HG03354 (cell line): ENCODE measurements around the gene AP2A2.
"Not testable (repeated sequence)": the region's sequence is repeated elsewhere in the genome, so short reads cannot be mapped to it uniquely, and the experiment has no call there.

Source experiments
- ATAC-seq: cut with Tn5 transposase; IDR thresholded peaks from one replicate; pipeline ENCODE4 v1.9.1; 2021; ENCODE audit warnings: mild to moderate bottlenecking; ENCODE audit not compliant: unreplicated experiment, poor library complexity, severe bottlenecking

The AP2A2 gene

DNA sequence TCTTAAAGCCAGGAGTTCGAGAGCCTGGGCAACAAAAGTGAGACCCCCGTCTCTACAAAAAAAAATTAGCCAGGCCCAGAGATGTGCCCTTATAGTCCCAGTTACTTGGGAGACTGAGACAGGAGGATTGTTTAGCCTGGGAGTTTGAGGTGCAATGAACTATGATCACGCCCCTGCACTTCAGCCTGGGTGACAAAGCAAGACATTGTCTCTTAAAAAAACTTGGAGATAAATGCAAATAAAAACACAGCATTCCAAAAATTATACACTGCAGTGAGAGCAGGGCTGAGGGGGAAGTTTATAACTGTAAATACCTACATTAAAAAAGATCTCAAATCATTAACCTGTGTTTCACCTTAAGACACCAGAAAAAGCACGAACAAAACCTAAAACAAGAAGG lies 22.1 kb downstream of the AP2A2 start:
- no peak for ATAC-seq

DNA sequence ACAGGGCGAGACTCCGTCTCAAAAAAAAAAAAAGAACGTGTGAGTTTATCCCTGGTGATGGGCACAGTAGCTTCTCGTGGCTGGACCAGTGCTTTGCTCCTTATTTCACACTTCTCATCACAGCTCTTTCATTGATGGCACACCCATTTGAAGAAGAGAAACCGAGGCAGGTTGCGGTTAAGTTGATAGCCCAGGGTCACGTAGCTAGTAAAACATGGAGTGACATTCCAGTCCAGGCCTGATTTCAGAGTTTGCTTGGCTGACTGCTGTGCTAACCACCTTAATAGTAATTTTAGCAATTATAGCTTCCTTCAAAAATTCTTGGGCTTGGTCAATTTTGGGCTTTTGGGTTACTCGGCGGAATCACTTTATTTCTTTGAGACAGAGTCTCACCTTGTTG lies 25.8 kb downstream of the AP2A2 start:
- ATAC-seq = no peak

DNA sequence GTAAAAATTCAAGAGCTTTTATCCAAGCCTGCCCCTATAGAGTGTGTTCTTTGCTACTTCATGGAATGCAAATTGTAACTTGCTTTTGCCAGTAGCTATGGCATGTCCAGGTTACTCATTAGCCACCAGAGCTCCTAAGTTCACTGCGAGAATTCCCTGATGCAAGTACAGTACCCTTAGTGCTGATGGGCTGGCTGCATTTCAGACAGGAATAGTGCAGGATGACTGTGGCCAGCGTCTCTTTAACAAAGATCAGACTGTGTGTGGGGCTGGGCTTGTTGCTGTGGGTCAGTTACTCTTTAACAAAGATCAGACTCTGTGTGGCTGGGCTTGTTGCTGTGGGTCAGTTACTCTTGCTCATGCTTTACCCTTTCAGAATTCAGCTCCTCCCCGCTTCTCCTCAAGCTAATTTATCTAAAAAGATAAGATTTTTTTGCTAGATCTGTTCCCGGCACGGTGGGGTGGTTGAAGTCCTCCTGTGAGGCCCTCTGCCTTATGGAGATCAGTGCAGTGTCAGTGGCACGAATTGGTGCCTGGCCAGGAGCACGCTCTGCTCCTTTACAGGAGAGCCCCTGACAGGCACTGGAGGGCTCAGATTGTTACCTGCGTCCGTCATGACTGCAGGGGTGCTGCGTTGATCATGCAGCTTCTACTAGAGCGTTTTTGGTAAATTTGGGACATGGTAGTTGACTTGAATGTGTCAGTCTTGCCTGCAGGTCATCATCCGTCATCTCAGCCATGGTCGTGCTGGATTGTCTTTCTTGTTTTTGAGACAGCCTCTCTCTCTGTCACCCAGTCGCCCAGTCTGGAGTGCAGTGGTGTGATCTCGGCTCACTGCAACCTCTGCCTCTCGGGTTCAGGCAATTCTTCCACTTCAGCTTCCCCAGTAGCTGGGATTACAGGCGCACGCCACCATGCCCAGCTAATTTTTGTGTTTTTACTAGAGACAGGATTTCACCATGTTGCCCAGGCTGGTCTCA lies 27.0 kb downstream of the AP2A2 start:
- ATAC-seq = no peak

DNA sequence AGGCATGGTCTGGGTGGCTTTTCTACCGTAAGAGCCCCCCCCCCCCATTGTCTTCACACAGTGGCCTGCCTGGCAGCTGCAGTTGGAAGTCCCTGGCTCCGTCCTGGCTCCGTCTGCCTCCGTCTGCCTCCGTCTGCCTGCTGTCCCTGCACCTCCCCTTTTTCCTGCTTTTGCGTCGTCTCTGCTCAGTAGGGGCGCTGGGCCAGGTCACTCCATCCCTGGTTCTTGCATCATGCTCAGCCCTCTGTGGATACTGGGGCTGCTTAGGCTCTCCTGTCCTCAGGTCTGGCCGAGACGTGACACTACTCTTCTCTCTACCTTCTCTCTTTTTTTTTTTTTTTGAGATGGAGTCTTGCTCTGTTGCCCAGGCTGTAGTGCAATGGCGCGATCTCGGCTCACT lies 27.8 kb downstream of the AP2A2 start:
- ATAC-seq = no peak

DNA sequence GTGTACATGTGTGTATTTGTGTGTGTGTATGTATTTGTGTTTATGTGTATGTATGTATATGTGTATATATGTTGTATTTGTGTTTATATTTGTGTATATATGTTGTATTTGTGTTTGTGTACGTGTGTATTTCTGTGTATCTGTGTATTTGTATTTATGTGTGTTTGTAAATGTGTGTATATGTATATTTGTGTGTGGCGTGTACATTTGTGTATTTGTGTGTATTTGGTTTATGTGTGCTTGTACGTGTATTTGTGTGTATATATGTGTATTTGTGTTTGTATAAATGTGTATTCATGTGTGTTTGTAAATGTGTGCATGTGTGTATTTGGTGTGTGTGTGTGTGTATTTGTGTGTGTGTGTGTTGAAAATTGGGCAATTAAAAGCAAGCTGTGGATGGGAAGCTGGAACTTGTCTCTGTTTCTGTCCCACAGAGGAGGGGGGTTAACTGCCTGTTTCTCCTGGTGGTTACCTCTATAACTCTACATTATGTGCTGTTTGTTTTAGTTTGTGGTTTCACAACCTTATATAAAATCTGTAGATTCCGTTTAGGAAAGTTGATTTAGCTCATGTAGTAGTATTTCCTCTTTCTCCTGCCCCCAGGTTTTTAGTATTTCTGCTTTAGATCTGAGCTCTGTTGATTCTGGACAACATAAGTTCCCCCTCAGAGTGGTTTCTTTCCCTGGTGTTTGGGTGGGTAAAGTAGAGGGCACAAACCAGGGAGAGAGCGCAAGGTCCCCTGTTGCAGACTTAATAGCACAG lies 28.9 kb downstream of the AP2A2 start:
- no peak for ATAC-seq

DNA sequence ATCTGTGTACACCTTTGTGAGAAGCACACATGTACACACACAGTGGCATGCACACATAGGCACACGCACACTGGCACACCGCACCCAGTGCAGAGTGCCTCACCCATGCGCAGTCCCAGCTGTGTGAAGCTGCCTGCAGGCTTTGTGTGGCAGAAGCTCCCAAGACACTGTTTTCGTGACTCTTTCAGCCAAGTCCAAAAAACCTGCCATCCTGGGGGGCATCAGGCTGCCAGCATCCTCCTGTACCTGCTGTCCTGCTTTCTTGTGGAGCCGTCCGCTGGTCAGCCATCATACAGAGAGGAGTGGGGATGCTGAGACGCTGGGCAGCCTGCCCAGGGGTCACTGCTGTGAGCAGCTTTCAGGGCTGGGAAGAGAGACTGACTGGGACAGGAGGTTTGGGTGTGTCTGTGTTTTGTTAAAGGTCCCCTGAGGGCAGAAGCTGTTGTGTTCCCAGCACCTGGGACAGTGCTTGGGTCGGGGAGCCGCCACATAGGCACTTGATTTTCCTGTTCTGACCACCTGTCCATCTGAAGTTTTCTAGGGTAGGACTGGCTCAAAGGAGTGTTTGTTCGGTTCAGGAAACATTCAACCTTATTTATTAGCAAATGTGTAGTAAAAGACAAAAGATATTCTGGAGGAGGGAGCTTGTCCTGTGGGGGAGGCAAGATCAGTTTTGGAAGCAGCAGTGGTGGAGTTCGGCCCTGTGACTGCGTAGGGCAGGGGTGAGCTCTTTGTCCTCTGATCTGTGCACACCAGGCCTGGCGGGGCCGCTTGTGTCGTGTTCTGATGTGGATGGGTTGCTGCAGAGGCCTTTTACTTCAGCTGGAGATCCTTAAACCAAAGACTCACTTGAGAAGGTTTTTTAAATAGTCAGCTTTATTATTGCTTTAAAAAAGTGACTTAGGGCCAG lies 29.7 kb downstream of the AP2A2 start:
- no peak for ATAC-seq

DNA sequence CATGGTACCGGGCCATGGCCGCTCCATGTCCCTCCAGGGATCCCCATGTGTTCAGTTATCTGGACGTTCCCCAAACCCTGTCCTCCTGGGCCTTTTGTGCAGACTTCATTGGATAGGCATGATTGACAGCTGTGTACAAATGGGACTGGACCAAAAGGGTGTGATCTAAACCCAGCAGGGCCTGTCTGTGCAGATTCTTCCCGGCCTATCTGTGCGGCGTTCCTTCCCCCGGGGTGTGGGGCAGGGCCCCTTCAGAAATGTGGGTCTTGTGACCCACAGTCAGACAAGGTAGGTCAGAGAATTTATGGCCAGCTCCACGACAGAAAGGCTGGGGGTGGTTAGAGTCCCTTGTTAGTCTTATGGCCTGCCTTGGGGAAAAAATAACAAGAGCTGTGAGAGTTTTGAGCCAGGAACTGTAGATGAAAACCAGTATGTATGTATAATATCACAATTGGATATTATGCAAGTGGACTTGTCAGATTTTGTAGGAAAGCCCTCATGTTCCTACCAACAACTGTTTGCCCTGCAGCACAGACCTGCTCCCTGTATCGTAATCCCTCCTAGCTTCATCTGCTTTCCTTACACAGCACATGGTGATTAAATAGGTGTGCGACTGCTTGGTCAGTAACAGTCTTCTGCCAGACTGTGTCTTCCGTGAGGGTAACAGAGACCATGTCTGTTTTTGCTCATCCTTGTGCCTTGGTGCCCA lies 31.7 kb downstream of the AP2A2 start:
- ATAC-seq = no peak

DNA sequence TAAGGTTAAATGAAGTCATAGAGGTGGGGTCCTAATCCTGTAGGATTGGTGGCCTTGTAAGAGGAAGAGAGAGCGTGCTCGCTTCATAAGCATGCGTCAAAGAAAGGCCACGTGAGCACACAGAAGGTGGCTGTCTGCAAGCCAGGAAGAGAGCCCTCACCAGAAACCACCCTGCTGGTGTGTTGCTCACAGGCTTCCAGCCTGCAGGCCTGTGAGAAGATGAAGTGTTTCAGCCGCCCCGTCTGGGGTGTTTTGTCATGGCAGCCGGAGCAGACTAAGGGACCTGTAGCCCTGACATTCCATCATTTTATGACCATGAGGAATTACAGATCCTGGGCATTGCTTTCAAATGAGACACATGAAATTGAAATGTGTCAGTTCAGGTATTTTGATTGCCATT lies 32.4 kb downstream of the AP2A2 start:
- ATAC-seq = no peak

DNA sequence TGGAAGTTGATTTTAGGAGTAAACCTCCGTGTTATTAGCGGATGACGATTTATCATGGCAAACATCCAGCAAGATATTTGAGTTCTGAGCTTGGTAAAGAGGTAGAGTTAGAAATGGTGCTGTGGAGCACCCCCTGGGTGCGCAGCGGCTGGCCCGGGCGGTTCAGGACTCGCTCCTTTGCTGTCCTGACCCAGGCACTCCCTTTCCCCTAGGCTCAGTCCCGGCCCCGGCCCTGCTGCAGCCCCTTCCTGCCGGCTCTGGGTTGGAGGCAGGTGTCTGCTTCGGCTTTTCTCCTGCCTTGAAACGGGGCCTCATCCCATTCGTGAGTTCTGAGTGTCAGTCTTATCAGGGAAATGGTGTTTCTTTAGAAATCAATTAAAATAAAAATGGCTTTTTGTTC lies 33.4 kb downstream of the AP2A2 start:
- no peak for ATAC-seq

DNA sequence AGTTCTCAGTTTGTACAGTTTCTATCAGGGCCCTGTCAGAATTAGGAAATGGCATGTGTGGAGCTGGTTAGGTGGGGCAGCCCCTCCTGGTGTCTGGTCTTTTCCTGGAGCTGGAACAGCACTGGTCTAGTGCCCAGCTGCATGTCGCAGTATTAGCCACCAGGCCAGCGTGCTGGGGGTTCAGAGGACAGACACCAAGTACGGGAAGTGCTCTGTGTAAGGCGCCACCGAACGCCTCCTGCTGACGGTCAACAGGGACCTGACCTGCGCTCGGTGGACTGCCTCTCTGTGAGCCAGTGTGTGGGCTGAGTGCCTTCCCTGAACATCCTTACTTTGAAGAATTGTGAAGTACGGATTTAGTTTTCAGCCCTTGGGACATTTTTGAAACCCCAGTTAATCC lies 33.9 kb downstream of the AP2A2 start:
- no peak for ATAC-seq

DNA sequence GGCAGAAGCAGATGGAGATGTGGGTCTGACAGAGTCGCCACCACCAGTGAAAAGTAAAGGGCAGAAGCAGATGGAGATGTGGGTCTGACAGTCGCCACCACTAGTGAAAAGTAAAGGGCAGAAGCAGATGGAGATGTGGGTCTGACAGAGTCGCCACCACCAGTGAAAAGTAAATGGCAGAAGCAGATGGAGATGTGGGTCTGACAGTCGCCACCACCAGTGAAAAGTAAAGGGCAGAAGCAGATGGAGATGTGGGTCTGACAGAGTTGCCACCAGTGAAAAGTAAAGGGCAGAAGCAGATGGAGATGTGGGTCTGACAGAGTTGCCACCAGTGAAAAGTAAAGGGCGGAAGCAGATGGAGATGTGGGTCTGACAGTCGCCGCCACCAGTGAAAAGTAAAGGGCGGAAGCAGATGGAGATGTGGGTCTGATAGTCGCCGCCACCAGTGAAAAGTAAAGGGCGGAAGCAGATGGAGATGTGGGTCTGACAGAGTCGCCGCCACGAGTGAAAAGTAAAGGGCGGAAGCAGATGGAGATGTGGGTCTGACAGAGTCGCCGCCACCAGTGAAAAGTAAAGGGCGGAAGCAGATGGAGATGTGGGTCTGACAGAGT lies 35.7 kb downstream of the AP2A2 start:
- ATAC-seq = not testable (repeated sequence)

DNA sequence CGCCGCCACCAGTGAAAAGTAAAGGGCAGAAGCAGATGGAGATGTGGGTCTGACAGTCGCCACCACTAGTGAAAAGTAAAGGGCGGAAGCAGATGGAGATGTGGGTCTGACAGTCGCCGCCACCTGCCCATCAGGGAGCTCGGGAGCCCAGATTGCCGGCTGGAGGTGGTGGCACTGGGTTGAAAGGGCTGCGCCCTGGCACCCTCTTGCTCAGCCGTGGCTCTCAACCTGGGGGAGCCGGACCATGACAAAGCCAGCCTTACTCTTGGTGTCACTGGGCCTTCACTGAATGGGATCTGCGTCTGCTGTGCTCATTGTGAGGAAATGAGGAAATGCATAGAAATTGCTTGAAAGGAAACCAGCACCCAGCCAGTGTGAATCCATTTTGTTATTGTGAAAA lies 36.3 kb downstream of the AP2A2 start:
- no peak for ATAC-seq

DNA sequence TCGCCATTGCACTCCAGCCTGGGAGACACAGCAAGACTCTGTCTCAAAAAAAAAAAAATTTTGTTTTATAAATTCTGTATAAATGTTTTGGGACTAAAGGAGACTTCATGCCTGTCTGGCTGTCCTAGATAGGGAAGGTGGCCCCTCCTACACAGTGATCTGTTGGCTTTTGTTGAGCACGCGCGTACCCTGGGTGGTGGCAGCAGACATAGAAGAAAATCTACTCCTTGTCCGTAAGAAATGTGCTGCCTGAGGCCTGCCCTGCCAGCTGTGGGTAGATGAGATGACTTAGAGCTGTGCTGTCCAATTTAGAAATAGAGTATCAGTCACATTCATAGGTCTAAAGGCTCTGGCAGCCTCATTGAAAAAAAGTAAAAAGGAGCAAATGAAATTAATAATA lies 37.0 kb downstream of the AP2A2 start:
- ATAC-seq = no peak

DNA sequence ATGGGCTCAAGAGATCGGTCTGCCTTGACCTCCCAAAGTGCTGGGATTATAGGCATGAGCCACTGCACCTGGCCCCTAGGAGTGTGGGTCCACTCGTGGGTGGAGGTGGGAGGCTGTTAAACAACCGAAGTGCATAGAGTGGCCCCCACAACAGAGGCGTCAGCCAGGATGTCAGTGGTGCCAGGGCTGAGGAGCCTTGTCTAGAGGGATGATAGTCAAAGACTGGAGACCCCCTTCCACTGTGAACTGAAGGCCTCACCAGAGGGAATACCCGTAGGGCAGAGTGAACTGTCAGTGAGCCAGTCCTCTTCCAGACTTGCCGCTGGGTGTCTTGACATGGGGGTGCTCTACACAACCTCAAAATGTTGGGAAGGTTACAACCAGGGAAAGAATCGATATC lies 38.2 kb downstream of the AP2A2 start:
- no peak for ATAC-seq

DNA sequence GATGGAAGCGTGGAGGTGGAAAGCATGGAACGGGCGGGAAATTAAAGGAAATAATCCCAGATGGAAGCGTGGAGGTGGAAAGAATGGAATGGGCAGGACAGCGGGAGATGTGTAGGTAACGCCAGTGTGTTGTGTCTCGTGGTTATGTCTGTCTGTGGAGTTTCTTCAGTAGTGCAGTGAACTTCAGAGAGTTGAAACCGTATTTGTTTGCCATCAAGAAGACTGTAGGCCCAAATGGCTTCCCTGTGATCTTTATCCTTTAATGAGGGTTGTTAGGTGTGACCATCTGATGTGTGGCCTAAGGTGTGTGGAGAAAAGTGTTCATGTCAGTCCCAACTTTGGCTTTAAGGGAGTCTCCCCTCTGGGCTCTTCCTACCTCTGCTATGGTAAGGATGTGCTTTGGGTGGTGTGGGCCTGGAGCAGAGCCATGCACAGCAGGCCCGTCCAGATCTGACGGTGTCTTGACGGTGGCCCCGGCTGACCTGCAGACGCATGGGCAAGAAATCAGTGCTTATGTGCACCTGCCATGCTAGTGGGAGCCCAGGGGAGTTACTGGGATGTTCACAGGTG lies 39.6 kb downstream of the AP2A2 start:
- ATAC-seq = no peak

DNA sequence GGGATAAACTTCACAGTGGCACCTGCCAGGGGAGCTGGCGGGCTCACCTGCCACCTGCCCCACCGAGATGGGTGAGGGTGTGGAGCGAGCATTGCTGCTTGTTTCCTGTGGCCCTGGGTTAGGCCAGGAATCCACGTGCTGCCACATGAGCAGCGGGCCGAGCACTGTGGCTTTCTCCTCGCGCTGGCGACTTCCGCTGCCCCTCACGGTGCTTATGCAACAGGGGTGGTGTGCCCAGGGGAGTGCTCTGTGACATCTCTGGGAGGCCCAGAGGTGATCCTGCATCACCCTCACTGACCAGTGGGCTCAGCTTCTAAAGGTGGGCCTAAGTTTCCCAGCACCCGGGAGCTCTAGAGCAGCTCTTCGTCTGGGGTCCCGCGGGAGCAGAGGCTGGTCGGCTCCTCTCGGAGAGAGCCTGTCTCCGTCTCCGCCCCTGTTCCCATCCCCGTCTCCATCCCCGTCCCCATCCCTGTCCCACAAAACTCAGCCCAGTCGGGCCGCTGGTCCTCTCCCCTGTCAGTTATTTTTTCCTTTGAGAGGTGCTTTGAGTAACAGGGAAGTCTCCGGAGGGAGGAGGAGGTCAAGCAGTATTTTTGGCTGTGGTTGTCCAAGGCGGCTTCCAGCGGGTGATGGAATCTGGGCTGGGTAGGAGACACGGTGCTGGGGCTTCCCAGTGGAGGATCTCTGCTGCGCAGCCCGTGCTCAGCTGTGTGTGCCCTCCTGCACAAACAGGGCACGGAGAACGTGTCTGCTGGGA lies 42.5 kb downstream of the AP2A2 start:
- no peak for ATAC-seq

DNA sequence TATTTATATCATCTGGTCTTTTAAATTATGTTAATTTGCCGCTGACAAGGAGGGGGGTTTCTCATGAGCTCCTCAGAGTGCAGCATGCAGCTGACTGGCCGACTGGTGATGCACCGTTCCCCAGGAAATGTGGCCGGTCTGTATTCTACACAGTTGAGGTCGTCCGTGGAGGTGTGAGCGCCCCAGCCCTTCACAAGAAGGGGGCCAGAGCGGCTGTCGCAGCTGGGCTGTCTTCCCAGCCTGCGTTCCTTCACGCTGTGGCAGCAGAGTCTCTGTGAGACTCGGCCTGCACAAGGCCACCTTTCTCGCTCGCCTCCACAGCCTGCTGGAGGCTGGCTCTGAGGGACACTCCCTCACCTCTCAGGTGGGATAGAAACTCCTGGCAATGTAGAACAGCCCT lies 43.2 kb downstream of the AP2A2 start:
- no peak for ATAC-seq

DNA sequence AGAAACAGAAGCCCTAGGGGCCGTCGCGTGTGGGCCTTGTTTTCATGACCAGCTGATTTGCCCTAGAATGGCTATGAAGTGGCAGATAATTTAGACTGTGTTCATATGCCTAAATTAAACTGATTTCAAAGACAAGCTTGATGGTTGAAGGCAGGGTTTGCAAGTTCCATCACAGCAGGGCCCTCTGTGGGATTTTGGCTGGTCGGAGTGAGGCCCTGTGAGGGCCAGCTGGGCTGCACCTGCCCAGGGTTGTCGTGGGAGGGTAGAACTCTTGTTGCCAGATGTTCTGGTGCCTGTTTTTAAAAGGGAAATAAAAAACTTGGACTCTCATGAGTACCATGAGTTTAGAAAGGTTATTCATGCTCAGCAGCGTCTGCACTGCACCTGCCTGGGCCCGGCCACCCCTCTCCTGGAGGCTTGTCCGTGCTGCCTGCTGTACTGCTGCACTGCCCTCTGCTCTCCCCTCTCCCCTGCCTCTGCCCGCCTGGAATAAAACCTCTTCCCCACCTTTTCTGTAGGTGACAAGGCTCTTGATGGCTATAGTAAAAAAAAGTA lies 44.1 kb downstream of the AP2A2 start:
- ATAC-seq = no peak
